Measurements from ENCODE around the gene LUC7L2.
"Not testable (repeated sequence)": the region's sequence is repeated elsewhere in the genome, so short reads cannot be mapped to it uniquely, and the experiment has no call there.

LUC7L2 gene, protein sequence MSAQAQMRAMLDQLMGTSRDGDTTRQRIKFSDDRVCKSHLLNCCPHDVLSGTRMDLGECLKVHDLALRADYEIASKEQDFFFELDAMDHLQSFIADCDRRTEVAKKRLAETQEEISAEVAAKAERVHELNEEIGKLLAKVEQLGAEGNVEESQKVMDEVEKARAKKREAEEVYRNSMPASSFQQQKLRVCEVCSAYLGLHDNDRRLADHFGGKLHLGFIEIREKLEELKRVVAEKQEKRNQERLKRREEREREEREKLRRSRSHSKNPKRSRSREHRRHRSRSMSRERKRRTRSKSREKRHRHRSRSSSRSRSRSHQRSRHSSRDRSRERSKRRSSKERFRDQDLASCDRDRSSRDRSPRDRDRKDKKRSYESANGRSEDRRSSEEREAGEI

DNA sequence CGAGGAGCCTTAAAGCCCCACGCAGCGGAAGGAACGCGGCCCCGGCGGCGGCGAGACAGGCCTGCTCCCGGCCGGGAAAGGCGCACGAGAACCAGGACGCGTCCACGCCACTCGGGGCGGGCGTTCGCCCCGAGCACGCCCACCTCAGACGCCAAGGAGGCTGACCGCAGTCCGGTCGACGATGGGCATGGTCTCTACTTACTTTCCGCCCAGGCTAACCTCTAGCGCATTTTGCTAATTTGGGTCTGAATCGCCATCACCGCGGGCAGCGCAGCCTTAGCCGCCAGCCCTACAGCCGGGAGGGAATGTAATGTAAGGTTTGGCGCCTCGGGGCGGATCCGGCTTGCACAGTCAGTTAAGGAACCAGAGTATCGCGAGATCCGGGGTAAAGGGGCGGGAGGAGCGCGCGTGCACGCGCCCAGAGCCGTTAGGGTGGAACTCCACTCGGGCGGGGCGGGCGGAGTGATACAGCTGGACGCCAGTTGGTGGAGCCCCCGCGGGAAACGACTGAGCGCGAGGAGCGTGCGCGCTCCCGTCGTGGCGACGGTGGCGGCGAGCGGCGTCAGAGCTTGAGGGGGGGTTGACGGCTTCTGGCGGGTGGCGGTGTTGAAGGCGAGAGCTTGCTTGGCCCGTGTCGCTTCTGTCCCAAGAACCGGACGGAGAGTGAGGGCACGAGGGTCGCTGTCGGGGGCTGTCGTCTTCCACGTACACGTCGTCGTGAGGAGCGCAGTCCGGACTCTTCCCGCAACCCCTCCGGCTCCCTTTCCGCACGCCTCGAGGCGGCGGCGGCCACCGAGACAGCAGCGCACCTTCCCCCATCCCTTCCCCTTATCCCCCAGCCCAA lies at the start of gene LUC7L2:
TSS of gene LUC7L2 (plus strand) at position 529 of the 844 bp plus-strand sequence. CDS start 368 bp downstream, outside the sequence.
- DNase-seq (ENCODE audit: low spot score), result peak; percentile 97

DNA sequence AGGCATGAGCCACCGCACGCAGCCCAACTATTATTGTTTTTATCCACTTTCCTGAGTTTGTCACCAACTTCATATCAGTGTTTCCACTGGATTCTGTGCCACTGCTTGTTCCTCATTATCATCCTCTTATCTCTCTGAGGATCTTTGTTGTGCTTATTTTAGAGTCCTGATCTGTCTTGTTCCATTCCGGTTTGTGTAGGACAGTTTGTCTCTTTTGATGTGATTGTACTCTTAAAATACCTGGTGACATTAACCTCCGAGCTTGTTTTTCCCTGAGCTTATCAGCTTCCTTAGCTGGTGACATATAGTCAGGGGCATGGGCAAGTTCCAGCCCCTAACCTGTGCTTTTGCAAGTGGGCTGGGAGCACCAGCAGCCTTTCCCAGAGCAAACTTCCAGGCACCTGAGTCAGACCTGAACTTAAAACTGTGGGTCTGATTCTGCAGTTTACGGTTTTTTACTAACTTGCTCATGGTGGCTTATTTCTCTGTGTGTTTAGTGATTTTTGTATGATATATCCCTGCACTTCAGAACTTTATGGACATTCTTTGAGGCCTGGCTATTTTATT lies 41.7 kb upstream of the LUC7L2 start:
- no peak for DNase-seq (ENCODE audit: low spot score)

DNA sequence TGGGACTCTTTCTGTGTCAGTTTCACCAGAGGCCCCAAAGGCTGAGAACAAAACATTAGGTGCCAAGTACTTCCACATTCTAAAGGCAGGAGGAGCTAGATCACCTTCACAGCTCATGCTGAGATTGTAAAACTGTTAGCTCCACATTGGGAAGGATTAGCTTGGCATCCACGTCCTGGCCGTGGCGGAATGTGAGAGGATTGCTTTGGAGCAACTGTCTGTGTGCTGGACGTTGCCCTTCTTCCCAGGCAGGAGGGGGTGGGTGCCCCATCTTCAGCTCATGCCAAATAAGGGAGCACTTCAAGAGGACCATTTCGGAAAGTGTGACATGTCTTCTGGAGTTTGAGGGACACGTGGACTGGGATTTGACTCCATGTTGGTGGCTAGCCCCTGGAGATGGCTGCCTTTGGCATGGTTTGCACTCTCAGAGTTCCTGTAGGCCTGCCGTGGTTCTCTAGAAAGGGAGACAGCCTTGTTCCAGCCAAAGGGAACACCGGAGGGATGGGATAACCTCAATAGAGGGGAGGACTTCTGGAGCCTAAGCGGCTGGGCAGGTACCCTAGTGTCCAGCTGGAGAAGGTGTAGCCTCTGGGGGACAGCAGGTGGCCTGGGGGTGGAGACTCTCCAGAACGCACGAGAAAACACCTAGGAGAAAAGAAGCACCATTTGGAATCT lies 38.5 kb upstream of the LUC7L2 start:
- DNase-seq (ENCODE audit: low spot score), result peak; percentile 36

DNA sequence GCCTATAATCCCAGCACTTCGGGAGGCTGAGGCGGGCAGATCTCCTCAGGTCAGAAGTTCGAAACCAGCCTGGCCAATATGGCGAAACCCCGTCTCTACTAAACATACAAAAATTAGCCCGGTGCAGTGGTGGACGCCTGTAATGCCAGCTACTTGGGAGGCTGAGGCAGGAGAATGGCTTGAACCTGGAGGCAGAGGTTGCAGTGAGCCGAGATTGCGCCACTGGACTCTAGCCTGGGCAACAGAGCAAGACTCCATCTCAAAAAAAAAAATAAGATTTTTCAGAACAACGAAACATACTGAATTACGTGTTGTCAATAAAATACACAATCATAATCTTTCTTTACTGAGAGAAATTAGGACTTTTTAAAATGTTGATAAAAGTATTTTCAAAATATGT lies 35.0 kb upstream of the LUC7L2 start:
- not testable (repeated sequence) for DNase-seq (ENCODE audit: low spot score)

DNA sequence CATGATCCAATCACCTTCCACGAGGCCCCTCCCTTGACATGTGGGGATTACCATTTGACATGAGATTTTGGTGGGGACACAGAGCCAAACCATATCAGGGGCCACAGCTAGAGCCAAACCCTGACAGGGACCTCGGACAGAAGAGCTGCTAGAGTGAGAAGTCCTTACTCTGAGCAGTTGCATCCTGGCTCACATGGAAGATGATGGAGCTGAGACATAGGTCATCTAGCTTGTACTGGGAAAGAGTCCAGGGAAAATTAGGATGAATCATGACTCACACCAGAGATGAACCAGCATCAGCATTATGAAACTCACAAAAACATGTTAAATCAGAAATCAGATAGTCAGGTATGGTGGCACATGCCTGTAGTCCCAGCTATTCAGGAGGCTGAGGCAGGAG lies 31.3 kb upstream of the LUC7L2 start:
- peak; percentile 83 for DNase-seq (ENCODE audit: low spot score)

DNA sequence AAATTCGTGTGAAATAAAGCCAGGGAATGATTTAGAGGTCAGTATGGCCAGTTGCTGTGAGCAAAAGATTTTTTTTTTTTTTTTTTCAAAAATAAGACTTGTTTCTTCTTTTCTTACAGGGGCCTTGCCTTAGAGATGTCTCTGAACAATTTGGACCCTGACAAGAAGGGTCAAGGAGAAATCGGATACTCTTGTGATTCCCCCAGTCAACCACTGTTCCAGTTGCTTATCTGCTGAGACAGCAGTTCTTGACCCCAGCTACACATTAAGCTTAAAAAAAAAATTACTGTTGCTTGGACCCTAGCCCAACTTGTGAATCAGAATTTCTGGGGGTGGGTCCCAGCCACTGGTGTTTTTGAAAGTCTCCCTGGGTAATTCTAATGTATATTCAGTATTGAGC lies 30.6 kb upstream of the LUC7L2 start:
- no peak for DNase-seq (ENCODE audit: low spot score)

DNA sequence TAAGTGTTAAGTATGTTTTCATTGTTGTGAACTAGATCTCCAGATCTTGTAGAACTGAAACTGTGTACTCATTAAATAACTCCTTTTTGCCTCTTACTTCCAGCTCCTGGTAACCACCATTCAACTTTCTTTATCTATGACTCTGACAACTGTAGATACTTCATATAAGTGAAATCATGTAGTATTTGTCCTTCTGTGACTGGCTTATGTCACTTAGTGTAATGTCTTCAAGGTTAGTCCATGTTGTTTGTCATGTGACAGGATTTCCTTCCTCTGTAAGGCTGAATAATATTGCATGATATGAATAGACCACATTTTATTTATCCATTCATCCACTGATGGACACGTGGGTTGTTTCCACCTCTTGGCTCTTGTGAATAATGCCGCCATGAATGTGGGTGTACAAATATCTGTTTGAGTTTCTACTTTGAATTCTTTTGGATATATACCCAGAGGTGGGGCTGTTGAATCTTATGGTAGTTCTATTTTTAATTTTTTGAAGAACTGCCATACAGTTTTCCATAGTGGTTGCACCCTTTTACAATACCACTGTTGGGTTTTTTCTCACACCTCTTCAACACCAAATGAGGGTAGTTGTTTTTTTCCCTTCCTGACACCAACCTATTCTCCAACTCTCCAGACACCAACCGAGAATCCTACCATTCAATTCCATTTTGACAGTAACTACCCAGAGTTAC lies 29.2 kb upstream of the LUC7L2 start:
- no peak for DNase-seq (ENCODE audit: low spot score)

DNA sequence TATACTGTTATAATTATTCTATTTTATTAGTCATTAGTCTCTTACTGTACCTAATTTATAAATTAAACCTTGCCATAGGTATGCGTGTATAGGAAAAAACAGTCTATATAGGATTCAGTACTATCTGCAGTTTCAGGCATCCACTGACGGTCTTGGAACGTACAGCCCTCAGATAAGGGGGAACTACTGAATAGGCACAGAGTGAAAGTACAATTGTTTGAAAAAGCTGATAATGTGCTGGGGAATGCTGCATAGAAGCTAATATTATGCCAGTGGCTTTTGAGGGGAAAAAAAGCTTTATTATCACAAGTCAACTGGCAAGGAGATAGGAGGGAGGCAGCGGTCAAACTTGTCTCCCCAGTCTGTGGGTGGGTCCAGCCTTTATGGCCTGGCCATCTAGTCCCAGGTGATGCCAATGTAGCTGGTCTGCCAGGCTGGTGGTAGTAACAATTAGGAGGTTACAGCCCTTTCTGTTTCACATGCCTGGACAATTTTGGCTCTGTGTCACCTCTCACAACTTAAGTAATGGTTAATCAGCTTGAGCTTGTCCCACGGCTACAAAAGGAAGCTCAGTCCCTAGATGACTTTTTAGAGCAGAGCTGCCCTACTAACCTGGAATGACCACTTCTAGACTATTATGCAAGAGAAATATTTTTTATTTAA lies 26.9 kb upstream of the LUC7L2 start:
- no peak for DNase-seq (ENCODE audit: low spot score)

DNA sequence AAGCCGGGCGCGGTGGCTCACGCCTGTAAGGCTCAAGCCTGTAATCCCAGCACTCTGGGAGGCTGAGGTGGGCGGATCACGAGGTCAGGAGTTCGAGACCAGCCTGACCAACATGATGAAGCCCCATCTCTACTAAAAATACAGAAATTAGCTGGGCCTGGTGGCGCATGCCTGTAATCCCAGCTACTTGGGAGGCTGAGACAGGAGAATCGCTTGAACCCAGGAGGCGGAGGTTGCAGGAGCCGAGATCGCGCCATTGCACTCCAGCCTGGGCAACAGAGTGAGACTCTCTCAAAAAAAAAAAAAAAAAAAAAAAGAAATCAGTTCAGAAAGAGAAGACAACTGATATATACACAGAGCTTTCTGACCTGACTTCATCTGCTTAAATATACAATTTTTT lies 26.3 kb upstream of the LUC7L2 start:
- not testable (repeated sequence) for DNase-seq (ENCODE audit: low spot score)

DNA sequence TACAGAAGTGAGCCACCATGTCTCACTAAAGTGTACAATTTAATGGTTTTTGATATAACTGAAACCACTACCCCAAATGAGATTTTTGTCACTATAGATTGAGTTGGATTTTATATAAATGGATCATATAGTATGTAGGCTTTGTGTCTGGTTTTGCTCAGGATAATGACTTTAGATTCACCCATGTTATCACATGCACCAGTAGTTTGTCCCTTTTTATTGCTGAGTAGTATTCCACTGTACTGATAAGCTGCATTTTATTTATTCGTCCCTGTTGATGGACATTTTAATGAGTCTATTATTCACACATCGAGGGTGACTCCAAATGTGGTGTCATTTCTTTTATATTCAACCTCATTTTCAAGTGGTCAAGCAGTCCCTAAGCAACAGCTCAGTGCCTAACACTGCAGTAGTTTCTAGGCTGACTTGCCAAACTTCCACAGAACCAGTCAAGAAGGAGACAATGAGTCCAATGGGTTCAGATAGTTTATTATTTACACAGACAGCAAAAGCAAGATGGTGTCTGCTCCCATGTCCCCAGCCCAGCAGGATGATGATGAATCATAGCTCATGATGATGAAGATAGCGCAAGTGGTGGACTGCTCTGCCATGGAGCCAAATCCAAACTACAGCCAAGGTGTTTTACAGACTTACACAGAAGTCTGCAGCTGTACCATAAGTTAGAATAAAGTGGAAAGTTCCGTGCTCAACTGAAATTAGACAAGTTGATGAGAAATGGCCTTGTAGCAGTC lies 25.1 kb upstream of the LUC7L2 start:
- no peak for DNase-seq (ENCODE audit: low spot score)

DNA sequence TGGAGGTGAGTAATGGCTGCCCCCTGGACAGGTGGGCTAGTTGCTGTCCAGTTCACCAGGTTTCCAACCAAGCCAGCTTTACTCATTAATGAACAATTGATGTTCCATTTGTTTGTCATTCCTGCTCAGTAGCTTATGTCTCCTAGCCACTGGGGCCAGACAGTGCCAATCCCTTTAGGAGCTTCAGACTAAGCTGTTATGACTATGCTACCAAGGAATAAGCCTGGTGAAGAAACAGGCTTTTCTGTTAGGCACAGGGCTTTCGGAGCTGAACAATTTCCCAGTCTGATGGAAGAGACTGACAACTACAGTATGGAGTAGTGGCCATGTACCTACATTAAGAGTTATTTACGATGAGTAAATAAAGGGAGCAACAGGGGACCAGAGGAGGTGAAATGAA lies 20.7 kb upstream of the LUC7L2 start:
- no peak for DNase-seq (ENCODE audit: low spot score)

DNA sequence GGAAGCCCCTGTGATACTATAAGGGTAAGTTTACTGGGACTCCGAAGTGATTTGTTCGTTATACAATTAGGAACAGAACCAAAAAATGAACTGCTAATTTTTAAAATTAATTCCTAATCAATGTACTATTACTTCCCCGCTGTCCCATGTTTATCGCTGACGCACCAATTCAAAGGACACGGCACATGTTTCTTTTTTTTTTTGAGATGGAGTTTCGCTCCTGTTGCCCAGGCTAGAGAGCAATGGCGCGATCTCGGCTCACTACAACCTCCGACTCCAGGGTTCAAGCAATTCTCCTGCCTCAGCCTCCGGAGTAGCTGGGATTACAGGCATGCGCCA lies 20.0 kb upstream of the LUC7L2 start:
- no peak for DNase-seq (ENCODE audit: low spot score)

DNA sequence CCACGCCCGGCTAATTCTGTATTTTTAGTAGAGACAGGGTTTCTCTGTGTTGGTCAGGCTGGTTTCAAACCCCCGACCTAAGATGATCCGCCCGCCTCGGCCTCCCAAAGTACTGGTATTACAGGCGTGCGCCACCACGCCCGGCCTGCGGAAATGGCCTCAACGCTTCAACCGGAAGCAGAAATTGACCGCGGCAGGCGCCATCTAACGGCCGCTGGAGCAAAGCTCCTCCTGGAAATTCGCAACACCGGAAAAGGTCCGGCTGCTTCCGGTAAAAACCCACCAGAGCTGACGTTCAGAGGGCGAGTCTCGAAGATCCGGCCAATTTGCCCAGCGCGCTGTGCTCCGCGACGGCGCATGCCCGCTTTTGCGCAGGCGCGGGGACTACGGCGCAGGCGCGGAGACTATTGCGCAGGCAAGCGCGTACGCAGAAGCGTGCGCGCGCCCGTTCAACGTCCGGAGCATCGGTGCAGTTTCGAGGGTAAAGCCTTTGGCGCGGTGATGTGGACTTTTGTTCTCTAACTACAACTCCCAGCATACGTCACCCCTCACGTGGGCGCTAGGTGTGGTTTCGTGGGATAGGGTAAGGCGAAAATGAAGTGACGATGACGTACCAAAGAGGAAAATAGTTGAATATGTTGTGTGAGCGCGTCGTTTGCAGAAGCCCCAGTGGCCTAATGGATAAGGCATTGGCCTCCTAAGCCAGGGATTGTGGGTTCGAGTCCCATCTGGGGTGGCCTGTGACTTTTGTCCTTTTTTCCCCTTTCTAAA lies 19.5 kb upstream of the LUC7L2 start:
- DNase-seq (ENCODE audit: low spot score), result peak; percentile 99

DNA sequence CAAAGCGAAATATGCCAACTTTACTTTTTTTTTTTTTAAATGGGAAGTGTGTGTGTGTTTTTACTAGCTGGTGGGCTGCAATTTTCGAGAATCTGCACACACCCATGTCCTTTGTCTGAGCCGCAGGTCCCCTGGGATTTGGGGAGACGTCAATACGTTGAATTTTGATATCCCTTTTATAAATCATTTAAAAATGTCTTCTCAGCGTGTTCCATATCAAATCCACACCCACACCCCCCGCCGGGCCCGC lies 19.0 kb upstream of the LUC7L2 start:
- peak; percentile 42 for DNase-seq (ENCODE audit: low spot score)

DNA sequence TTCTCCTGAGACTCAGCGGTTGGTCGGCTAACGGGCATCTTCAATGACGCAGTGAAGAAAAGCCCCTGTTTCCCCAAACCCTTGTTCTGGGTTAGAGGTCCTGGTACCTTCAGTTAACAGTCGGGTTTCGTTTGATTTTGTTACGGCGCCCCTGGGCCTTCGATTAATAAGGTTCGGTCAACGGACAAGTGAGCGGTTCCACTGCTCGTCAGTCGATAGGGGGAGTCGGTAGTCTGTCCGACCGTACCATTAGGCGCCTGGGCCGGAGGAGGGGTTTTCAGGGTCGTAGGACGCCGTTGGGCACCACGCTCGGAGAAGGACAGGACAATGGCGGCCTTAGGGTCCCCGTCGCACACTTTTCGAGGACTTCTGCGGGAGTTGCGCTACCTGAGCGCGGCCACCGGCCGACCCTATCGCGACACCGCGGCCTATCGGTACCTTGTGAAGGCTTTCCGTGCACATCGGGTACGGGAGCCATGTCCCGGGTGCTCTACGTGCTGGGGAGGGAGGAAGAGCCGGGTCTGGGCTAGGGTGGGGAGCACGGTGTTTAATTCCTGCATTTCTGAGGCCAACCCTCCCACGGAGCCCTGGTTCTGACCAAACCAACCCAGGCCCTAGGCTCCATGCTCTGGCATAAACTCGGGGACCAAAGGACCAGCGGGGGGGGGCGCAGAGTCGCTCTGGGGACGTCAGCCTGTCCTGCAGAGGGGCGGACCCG lies 18.5 kb upstream of the LUC7L2 start, which contains the start of gene FMC1:
TSS of gene FMC1 (plus strand) at position 280 of the 718 bp plus-strand sequence. CDS start at position 328, 48 bp downstream.
- DNase-seq (ENCODE audit: low spot score), result peak; percentile 91

DNA sequence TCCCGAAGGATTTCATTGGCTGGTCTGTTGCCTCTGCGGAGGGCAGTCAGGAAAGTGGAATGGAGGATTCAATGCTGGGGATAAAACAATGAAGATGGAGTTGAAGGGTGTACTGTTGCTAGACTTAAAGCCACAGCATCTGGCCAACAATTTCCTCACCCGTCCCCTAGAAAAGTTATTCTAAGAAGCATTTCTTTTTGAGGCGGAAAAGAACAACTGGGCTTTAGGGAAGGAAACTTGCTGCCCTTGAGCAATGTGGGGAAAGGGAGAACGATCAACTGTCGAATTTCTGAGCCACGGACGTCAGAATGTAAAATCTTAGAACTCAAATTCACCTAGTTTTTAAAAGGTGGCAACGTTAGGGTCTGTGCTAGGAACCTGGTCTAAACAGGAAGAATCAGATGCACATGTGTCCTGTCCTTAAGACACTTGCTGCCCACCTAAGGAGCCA lies 17.9 kb upstream of the LUC7L2 start:
- no peak for DNase-seq (ENCODE audit: low spot score)

DNA sequence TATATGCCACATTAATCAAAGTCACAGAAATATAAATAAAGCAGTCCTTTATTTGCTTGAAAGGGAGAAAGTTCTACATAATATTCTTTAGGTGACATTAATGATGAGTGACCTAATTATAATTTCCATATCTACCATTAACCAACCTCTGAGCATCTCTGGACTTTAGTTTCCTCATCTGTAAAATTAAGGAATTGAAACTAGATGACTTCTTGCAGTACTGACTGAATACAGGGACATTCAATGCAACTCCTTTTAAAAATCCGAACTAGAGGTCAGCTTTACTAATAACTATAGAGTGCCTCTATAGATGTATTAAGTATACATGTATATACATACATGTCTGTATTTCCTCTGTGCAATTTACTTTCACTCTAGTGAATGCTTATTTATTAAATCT lies 14.7 kb upstream of the LUC7L2 start:
- DNase-seq (ENCODE audit: low spot score), result no peak

DNA sequence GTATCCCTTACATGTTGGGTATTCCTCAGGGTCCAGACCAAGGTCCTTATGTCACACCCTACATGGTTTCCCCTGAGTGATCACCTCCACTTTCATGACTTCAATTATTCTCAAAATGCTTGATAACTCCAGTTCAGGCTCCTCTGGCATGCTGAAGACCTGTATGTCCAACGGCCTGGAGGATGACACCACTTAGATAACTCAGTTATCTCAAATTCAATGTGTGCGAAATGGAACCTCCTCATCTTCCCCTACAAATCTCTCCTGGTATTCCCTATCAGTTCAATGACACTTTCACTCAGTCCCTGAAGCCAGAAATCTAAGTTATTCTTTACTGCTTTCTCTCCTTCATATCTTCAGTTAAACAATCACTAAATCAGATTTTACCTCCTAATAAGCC lies 8.7 kb upstream of the LUC7L2 start:
- no peak for DNase-seq (ENCODE audit: low spot score)

DNA sequence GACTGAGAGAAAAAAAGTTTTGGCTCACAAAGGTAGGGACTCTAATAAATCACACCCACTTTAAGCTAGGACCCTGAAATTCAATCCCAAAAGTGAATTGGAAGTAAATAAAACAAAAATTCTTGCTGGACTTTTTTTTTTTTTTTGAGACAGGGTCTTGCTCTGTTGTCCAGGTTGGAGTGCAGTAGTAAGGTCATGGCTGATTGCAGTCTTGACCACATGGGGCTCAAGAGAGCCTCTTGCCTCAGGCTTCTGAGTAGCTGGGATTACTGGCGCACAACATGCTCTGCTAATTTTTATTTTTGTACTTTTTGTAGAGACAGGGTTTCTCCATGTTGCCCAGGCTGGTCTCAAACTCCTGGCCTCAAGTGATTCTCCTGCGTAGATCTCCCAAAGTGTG lies 5.0 kb upstream of the LUC7L2 start:
- DNase-seq (ENCODE audit: low spot score), result no peak
